Upper lobe of left lung (tissue), 6 donors: Measurements from ENCODE around the gene RIPOR1. TPM values are rescaled to one million over a fixed set of nuclear protein-coding genes. Genes with fewer than 3 reads are reported as not detected.

ENCODE experiments used
- ATAC-seq, 2 donors: fragments of 200-7000 bp; cut with Tn5 transposase; one replicate each; pipeline ENCODE4 v1.9.1; 2022; ENCODE audit warnings: mild to moderate bottlenecking in 2 of 2, moderate library complexity in 2 of 2; ENCODE audit not compliant: low FRiP score in 2 of 2
- DNase-seq, 2 donors: peaks; one replicate each; pipeline ENCODE4 v3.0.0-alpha.2; 2019 to 2020
- H3K27ac ChIP-seq, 4 donors: fragments of 200-600 bp; sonication (generic); one replicate each; pipeline ENCODE4 v1.5.1; 2016 to 2019
- H3K27me3 ChIP-seq, 4 donors: fragments of 200-600 bp; sonication (generic); one replicate each; pipeline ENCODE4 v1.5.1; 2017 to 2019
- H3K36me3 ChIP-seq, 4 donors: fragments of 200-600 bp; sonication (generic); one replicate each; pipeline ENCODE4 v1.5.1; 2016 to 2019
- H3K4me1 ChIP-seq, 4 donors: fragments of 200-600 bp; sonication (generic); one replicate each; pipeline ENCODE4 v1.5.1; 2018 to 2019
- H3K4me3 ChIP-seq, 4 donors: fragments of 200-600 bp; sonication (generic); one replicate each; pipeline ENCODE4 v1.5.1; 2017 to 2019; ENCODE audit warnings: mild to moderate bottlenecking in 2 of 4, moderate library complexity in 1 of 4
- H3K9me3 ChIP-seq, 4 donors: fragments of 200-600 bp; sonication (generic); one replicate each; pipeline ENCODE4 v1.5.1; 2018 to 2019
- CTCF ChIP-seq, 6 experiments: fragments of 450-650 bp in 4 of 6; fragments of 200-600 bp in 2 of 6; sonication (generic) in 2 of 6; IDR thresholded peaks; one replicate each; pipeline ENCODE4 v1.5.1; 2016 to 2019; ENCODE audit warnings: antibody characterized with exemption in 6 of 6
- EP300 ChIP-seq, 4 donors: sonication (generic); formaldehyde crosslinking; IDR thresholded peaks; one replicate each; pipeline ENCODE4 v1.5.1; 2017; ENCODE audit warnings: antibody characterized with exemption in 4 of 4, control low read depth in 2 of 4
- POLR2A ChIP-seq, 4 donors: fragments of 450-650 bp; IDR thresholded peaks; one replicate each; pipeline ENCODE4 v1.5.1; 2016 to 2017; ENCODE audit warnings: antibody characterized with exemption in 4 of 4, mild to moderate bottlenecking in 2 of 4
- POLR2AphosphoS5 ChIP-seq, 2 donors: sonication (generic); formaldehyde crosslinking; IDR thresholded peaks; one replicate each; pipeline ENCODE4 v1.5.1; 2017; ENCODE audit warnings: antibody characterized with exemption in 2 of 2
- WGBS, 2 donors: methylation state at CpG; one replicate each; pipeline ENCODE4 v1.1.5; 2017 to 2018; 5-methylcytosine and 5-hydroxymethylcytosine counted together
- total RNA-seq, 6 donors: library from RNA; depleted of rRNA in 4 of 6; stranded (reverse); fragments of >200 nt in 4 of 6; gene quantifications; one replicate each; pipeline versions ENCODE4 v1.1.0 to v1.2.1, GENCODE V29; 2016 to 2021
- donor health status: DM: no; HTN: no; CAD: no; lungs with moderate emphysema.
- donor health status: DM: no; HTN: yes; CAD: no; lungs with severe emphysema.

RIPOR1 gene
- total RNA-seq, 6 donors from 2014 or later = 76.9 to 183 (median 113) TPM

GRCh38 chr16:67544844-67545664, 16.4 kb downstream of the RIPOR1 start:
- ATAC-seq = no peak
- Histone ChIP-seq H3K4me1 (peaks cover 28 to 76% (median 73%) of the 10 kb centered on the region in 4 donors), H3K27ac (peak overlapping the region in 2 of 4 donors; percentile 49 to 61), H3K4me3 (no peak overlapping the region), H3K9me3 (no peaks in the 10 kb centered on the region), H3K36me3 (peaks cover 27 to 87% (median 74%) of the 10 kb centered on the region in 4 donors), H3K27me3 (no peaks in the 10 kb centered on the region)
- TF ChIP-seq POLR2AphosphoS5 (IDR thresholded peaks at IDR 0.05) (no peak), POLR2A (IDR thresholded peaks at IDR 0.05) (no peak), CTCF (IDR thresholded peaks at IDR 0.05) (no peak), EP300 (IDR thresholded peaks at IDR 0.05) (no peak)
- no peak for DNase-seq
- 62 to 84% methylated on average over 9 to 10 of the region's 15 CpGs for WGBS, 2 donors

- Histone ChIP-seq H3K36me3 (peaks cover 27 to 82% (median 69%) of the 10 kb centered on the region in 4 donors), H3K4me3 (no peak overlapping the region), H3K27ac (peak overlapping the region in 1 of 4 donors; percentile 61), H3K9me3 (no peaks in the 10 kb centered on the region), H3K27me3 (no peaks in the 10 kb centered on the region), H3K4me1 (peaks cover 27 to 71% (median 68%) of the 10 kb centered on the region in 4 donors)
- 89 to 93% methylated on average over 13 to 14 of the region's 14 CpGs for WGBS, 2 donors
- TF ChIP-seq POLR2AphosphoS5 (IDR thresholded peaks at IDR 0.05) (no peak), EP300 (IDR thresholded peaks at IDR 0.05) (no peak), CTCF (IDR thresholded peaks at IDR 0.05) (no peak), POLR2A (IDR thresholded peaks at IDR 0.05) (no peak)
- ATAC-seq = no peak
- DNase-seq = no peak
Observed at GRCh38 chr16:67545665-67546024, 17.0 kb downstream of the RIPOR1 start.

- Histone ChIP-seq H3K4me3 (no peak overlapping the region), H3K27ac (peak overlapping the region in 3 of 4 donors; percentile 6 to 67 (median 61)), H3K4me1 (peaks cover 27 to 67% (median 64%) of the 10 kb centered on the region in 4 donors), H3K9me3 (no peaks in the 10 kb centered on the region), H3K36me3 (peaks cover 27 to 77% (median 64%) of the 10 kb centered on the region in 4 donors), H3K27me3 (no peaks in the 10 kb centered on the region)
- no peak for ATAC-seq
- no peak for TF ChIP-seq EP300 (IDR thresholded peaks at IDR 0.05)
- TF ChIP-seq POLR2AphosphoS5 (IDR thresholded peaks at IDR 0.05) = no peak
- no peak for TF ChIP-seq POLR2A (IDR thresholded peaks at IDR 0.05)
- no peak for TF ChIP-seq CTCF (IDR thresholded peaks at IDR 0.05)
- DNase-seq = no peak
- WGBS, 2 donors = 83 to 86% methylated on average over 6 to 7 of the region's 7 CpGs
Observed at GRCh38 chr16:67546091-67546501, 17.5 kb downstream of the RIPOR1 start.

GRCh38 chr16:67546761-67547422, 18.3 kb downstream of the RIPOR1 start:
- Histone ChIP-seq H3K4me1 (peaks cover 21 to 60% (median 57%) of the 10 kb centered on the region in 4 donors), H3K36me3 (peaks cover 21 to 69% (median 57%) of the 10 kb centered on the region in 4 donors), H3K27ac (peak overlapping the region; percentile 19 to 67 (median 54)), H3K4me3 (no peak overlapping the region), H3K27me3 (no peaks in the 10 kb centered on the region), H3K9me3 (no peaks in the 10 kb centered on the region)
- DNase-seq (peak; percentile 70 to 86), ATAC-seq (peak; percentile 67 to 80)
- peak; percentile 83 to 93 (median 92) for TF ChIP-seq CTCF (IDR thresholded peaks at IDR 0.05)
- TF ChIP-seq EP300 (IDR thresholded peaks at IDR 0.05) = no peak
- TF ChIP-seq POLR2AphosphoS5 (IDR thresholded peaks at IDR 0.05) = peak in 1 of 2 donors; percentile 27
- WGBS, 2 donors = 7 to 13% methylated on average over 6 to 7 of the region's 7 CpGs
